Activated naive CD4-positive, alpha-beta T cell treated with Interleukin-2 at 50 U/mL for 16 hours (primary cell): ENCODE measurements around the gene SLFN5.
"Not testable (repeated sequence)": the region's sequence is repeated elsewhere in the genome, so short reads cannot be mapped to it uniquely, and the experiment has no call there.

Source experiments
- DNase-seq: peaks from one replicate; pipeline ENCODE4 v3.0.0-alpha.2; 2020

Gene SLFN5

GRCh38 chr17:35243561-35244340 is 879 bp downstream of the SLFN5 start:
- peak; percentile 56 for DNase-seq

- peak; percentile 91 for DNase-seq
Observed at GRCh38 chr17:35244341-35245195, 1.7 kb downstream of the SLFN5 start.

GRCh38 chr17:35245196-35245486 is 2.3 kb downstream of the SLFN5 start:
- DNase-seq = peak; percentile 24

GRCh38 chr17:35252651-35253050 is 9.8 kb downstream of the SLFN5 start:
- no peak for DNase-seq

- no peak for DNase-seq
Observed at GRCh38 chr17:35254107-35254773, 11.4 kb downstream of the SLFN5 start.

GRCh38 chr17:35255316-35255715 is 12.4 kb downstream of the SLFN5 start:
- no peak for DNase-seq

GRCh38 chr17:35256629-35257028 is 13.8 kb downstream of the SLFN5 start:
- no peak for DNase-seq

GRCh38 chr17:35257208-35257659 is 14.4 kb downstream of the SLFN5 start:
- no peak for DNase-seq

GRCh38 chr17:35259001-35259400 is 16.1 kb downstream of the SLFN5 start:
- no peak for DNase-seq

- DNase-seq = no peak
Observed at GRCh38 chr17:35265071-35265470, 22.2 kb downstream of the SLFN5 start.

- no peak for DNase-seq
Observed at GRCh38 chr17:35265566-35266141, 22.8 kb downstream of the SLFN5 start.

GRCh38 chr17:35274167-35275066 is 31.5 kb downstream of the SLFN5 start:
- DNase-seq = not testable (repeated sequence)

GRCh38 chr17:35278454-35278853 is 35.6 kb downstream of the SLFN5 start:
- not testable (repeated sequence) for DNase-seq

- not testable (repeated sequence) for DNase-seq
Observed at GRCh38 chr17:35278876-35279275, 36.0 kb downstream of the SLFN5 start.

GRCh38 chr17:35283767-35284166 is 40.9 kb downstream of the SLFN5 start:
- no peak for DNase-seq

GRCh38 chr17:35284955-35285354 is 42.1 kb downstream of the SLFN5 start:
- DNase-seq = no peak

- DNase-seq = no peak
Observed at GRCh38 chr17:35286120-35286781, 43.4 kb downstream of the SLFN5 start.

GRCh38 chr17:35287286-35287811 is 44.5 kb downstream of the SLFN5 start:
- DNase-seq = no peak

- DNase-seq = no peak
Observed at GRCh38 chr17:35289222-35289621, 46.4 kb downstream of the SLFN5 start.

- no peak for DNase-seq
Observed at GRCh38 chr17:35291802-35292201, 48.9 kb downstream of the SLFN5 start.

- no peak for DNase-seq
Observed at GRCh38 chr17:35293151-35293847, 50.4 kb downstream of the SLFN5 start.
